GM18858 (cell line): Measurements from ENCODE around the gene MIPEP.
"Not testable (repeated sequence)": the region's sequence is repeated elsewhere in the genome, so short reads cannot be mapped to it uniquely, and the experiment has no call there.

Experiments used
- ATAC-seq: cut with Tn5 transposase; IDR thresholded peaks from one replicate; pipeline ENCODE4 v1.9.1; 2021; ENCODE audit not compliant: unreplicated experiment

MIPEP gene

GRCh38 chr13:23778002-23778652 is 111.1 kb downstream of the MIPEP start:
- ATAC-seq, result no peak

GRCh38 chr13:23777575-23777870 is 111.7 kb downstream of the MIPEP start:
- ATAC-seq, result peak; percentile 24

GRCh38 chr13:23776698-23777574 is 112.3 kb downstream of the MIPEP start:
- peak; percentile 96 for ATAC-seq

DNA sequence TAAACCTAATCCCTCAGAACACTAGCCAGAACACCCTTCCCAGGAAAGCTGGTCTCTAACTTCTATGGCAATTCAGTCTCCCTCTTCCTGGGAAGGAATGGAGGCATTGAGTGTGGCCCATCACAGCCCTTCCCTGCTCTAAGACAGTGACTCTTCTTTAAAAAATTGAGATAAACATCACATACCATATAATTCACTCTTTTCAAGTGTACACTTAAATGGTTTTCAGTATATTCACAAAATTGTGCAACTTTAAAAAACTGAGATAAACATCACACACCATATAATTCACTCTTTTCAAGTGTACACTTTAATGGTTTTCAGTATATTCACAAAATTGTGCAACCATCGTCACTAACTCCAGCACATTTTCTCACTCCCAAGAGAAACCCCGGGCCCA is 116.5 kb downstream of the MIPEP start:
- ATAC-seq, result no peak

GRCh38 chr13:23771956-23772355 is 117.2 kb downstream of the MIPEP start:
- no peak for ATAC-seq

DNA sequence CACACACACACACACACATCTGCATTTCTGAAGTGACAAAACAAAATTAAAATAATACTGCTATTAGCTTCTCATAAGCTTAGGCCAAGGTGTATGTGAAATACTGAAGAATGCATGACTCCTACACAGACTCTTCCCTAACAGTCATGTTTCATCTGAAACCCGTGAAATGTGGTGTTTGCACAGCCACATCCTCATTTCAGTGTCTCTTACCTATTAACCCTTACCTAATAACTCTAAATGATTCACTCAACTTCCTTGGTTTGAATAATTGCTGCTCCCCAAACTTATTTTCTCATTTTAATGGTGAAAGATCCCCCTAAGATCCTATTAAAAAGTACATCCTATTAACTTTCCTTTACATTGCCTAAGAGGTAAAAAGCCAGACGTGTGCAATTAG is 117.6 kb downstream of the MIPEP start:
- peak; percentile 97 for ATAC-seq

- no peak for ATAC-seq
Measured at GRCh38 chr13:23770973-23771372, 118.2 kb downstream of the MIPEP start.

DNA sequence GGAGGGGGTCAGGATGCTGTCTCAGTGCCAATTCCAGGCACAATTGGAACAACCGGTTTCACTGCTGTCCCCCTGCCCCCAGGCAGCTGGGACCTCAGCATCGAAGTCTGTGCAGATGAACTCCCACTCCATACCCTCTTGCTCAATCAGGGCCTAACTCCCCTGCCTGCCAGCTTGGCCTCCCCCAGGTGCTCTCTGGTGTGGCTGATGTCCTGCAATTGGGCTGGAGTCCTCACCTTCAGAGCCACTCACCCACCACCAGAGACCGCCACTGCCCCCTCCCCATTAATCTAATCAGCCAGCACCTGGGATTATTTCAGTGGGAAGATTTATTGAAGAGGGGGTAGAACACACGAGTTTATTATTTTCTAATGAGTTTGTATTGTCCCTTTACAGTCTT is 118.8 kb downstream of the MIPEP start:
- ATAC-seq, result no peak

- no peak for ATAC-seq
Measured at GRCh38 chr13:23769401-23769800, 119.8 kb downstream of the MIPEP start.

- no peak for ATAC-seq
Measured at GRCh38 chr13:23767838-23768237, 121.4 kb downstream of the MIPEP start.

DNA sequence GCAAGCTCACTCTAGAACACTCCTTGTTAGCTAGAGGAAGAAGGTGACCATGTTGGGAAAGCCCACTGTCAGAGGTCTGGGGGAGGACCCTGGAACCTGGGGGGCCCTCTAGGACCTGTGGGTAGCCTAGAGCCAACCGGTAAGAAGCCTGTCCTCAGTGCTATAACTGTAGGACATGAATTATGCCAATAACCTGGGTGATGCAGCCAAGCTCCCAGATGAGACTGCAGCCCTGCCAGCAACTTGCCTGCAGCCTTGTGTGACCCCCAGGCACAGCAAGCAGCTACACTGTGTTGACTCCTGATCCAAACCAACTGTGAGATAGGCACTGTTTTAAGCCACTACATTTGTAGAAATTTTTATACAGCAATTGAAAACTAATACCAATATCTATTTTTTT is 122.3 kb downstream of the MIPEP start:
- ATAC-seq, result no peak

GRCh38 chr13:23766283-23766682 is 122.9 kb downstream of the MIPEP start:
- no peak for ATAC-seq

GRCh38 chr13:23765531-23765930 is 123.7 kb downstream of the MIPEP start:
- ATAC-seq, result no peak

GRCh38 chr13:23763318-23763717 is 125.9 kb downstream of the MIPEP start:
- ATAC-seq, result no peak

GRCh38 chr13:23761760-23762159 is 127.4 kb downstream of the MIPEP start:
- not testable (repeated sequence) for ATAC-seq

GRCh38 chr13:23760000-23760399 is 129.2 kb downstream of the MIPEP start:
- ATAC-seq, result no peak

GRCh38 chr13:23758798-23759527 is 130.2 kb downstream of the MIPEP start:
- no peak for ATAC-seq

DNA sequence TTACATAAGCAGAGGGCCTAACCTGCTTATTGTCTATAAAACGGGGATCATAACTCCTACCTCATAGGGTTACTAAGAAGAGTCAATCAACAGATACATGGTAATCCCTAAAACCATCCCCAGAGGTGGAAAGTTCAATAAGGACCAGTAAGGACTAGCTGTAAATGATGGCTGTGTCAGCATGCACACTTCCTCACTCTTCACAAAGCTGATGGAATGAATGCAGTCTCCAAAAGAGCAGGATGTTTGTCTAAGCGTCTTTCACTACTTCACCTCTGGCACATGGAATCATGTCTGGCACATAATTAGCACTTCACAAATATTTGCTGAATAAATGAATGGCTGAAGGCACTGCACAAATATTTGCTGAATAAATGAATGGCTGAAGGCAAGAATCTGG is 134.2 kb downstream of the MIPEP start:
- no peak for ATAC-seq

GRCh38 chr13:23754506-23754905 is 134.7 kb downstream of the MIPEP start:
- ATAC-seq, result no peak

- ATAC-seq, result no peak
Measured at GRCh38 chr13:23753458-23753857, 135.7 kb downstream of the MIPEP start.

DNA sequence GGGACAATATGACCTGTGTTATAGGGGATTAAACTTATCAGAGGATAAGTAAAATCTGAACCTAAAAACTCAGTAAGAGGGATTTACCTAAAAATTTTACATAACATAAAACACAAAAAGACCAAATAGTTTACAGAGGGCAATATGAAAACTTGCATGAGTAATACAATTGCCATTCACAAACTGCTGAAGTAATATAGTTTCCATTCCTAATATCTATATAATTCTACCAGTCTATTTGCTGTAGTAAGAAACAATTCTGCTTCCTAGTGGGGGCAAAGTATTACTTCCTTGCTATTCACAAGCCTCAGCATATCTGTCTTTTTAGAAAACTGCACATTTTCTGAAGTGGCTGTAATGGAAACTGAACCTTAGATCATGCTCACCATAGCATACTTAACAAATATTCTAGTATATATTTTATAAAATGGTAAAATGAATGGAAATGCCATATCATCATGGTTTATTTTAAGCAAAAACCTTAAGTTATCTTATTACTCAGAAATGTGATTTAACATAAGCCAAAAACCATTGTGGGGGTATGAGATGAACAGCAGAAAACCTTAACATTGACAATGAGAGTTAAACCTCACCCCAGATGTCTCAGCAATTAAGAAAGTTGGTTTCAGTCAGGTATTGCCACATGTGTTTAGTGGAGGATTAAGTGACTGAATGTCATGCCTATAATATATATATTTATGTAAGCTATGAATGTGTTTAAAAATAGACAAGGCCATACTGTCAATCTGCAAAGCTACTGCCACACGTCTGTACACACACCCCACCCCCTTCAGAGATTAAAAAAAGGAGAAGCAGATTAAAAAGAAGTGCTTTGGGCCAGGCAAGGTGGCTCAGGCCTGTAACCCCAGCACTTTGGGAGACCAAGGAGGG is 136.8 kb downstream of the MIPEP start:
- ATAC-seq, result peak; percentile 54
